ENCODE results near the gene LORICRIN. TPM values are rescaled to one million over a fixed set of nuclear protein-coding genes. Genes with fewer than 3 reads are reported as not detected.
"Not testable (repeated sequence)": the region's sequence is repeated elsewhere in the genome, so short reads cannot be mapped to it uniquely, and the experiment has no call there.

Gene LORICRIN
- polyA plus RNA-seq (2012; ENCODE audit: missing spikeins), result not detected

- DNase-seq (ENCODE audit: insufficient read length) (no peak), FAIRE-seq (no peak)
- TF ChIP-seq TAF1 (IDR thresholded peaks at IDR 0.05; ENCODE audit: borderline replicate concordance, low read depth, low read length) (no peak), POLR2A (IDR thresholded peaks at IDR 0.05; ENCODE audit: low read depth, low read length) (no peak), POLR2AphosphoS5 (IDR thresholded peaks at IDR 0.05; ENCODE audit: low read depth, low read length) (no peak)
Observed at GRCh38 chr1:153259387-153259786, at the start of gene LORICRIN. LORICRIN (plus strand) TSS chr1:153259687; CDS start chr1:153260950, 1,263 bp downstream.

GRCh38 chr1:153210206-153210605 lies 49.3 kb upstream of the LORICRIN start:
- no peak for DNase-seq (ENCODE audit: insufficient read length)
- FAIRE-seq, result no peak
- TF ChIP-seq POLR2A (IDR thresholded peaks at IDR 0.05; ENCODE audit: low read depth, low read length) (no peak), POLR2AphosphoS5 (IDR thresholded peaks at IDR 0.05; ENCODE audit: low read depth, low read length) (no peak)

- no peak for TF ChIP-seq POLR2AphosphoS5 (IDR thresholded peaks at IDR 0.05; ENCODE audit: low read depth, low read length)
- TF ChIP-seq TAF1 (IDR thresholded peaks at IDR 0.05; ENCODE audit: borderline replicate concordance, low read depth, low read length), result no peak
- no peak for TF ChIP-seq POLR2A (IDR thresholded peaks at IDR 0.05; ENCODE audit: low read depth, low read length)
- no peak for DNase-seq (ENCODE audit: insufficient read length)
- no peak for FAIRE-seq
Observed at GRCh38 chr1:153212201-153212600, 47.3 kb upstream of the LORICRIN start.

- TF ChIP-seq POLR2A (IDR thresholded peaks at IDR 0.05; ENCODE audit: low read depth, low read length), result no peak
- TF ChIP-seq POLR2AphosphoS5 (IDR thresholded peaks at IDR 0.05; ENCODE audit: low read depth, low read length), result no peak
- TF ChIP-seq TAF1 (IDR thresholded peaks at IDR 0.05; ENCODE audit: borderline replicate concordance, low read depth, low read length), result no peak
- FAIRE-seq (no peak), DNase-seq (ENCODE audit: insufficient read length) (no peak)
Observed at GRCh38 chr1:153213519-153213918, 46.0 kb upstream of the LORICRIN start.

- TF ChIP-seq POLR2AphosphoS5 (IDR thresholded peaks at IDR 0.05; ENCODE audit: low read depth, low read length) (no peak), POLR2A (IDR thresholded peaks at IDR 0.05; ENCODE audit: low read depth, low read length) (no peak), TAF1 (IDR thresholded peaks at IDR 0.05; ENCODE audit: borderline replicate concordance, low read depth, low read length) (no peak)
- FAIRE-seq (no peak), DNase-seq (ENCODE audit: insufficient read length) (no peak)
Observed at GRCh38 chr1:153217212-153217611, 42.3 kb upstream of the LORICRIN start, which contains the start of gene PRR9. PRR9 (plus strand) TSS chr1:153217584; CDS start chr1:153218145, 561 bp downstream.

- DNase-seq (ENCODE audit: insufficient read length) (no peak), FAIRE-seq (no peak)
- TF ChIP-seq TAF1 (IDR thresholded peaks at IDR 0.05; ENCODE audit: borderline replicate concordance, low read depth, low read length), result no peak
- no peak for TF ChIP-seq POLR2A (IDR thresholded peaks at IDR 0.05; ENCODE audit: low read depth, low read length)
- no peak for TF ChIP-seq POLR2AphosphoS5 (IDR thresholded peaks at IDR 0.05; ENCODE audit: low read depth, low read length)
Observed at GRCh38 chr1:153217744-153218416, 41.6 kb upstream of the LORICRIN start.

GRCh38 chr1:153220606-153221303 lies 38.7 kb upstream of the LORICRIN start:
- FAIRE-seq, result no peak
- DNase-seq (ENCODE audit: insufficient read length), result no peak
- no peak for TF ChIP-seq POLR2A (IDR thresholded peaks at IDR 0.05; ENCODE audit: low read depth, low read length)
- no peak for TF ChIP-seq POLR2AphosphoS5 (IDR thresholded peaks at IDR 0.05; ENCODE audit: low read depth, low read length)
- TF ChIP-seq TAF1 (IDR thresholded peaks at IDR 0.05; ENCODE audit: borderline replicate concordance, low read depth, low read length), result no peak

GRCh38 chr1:153223040-153223891 lies 36.2 kb upstream of the LORICRIN start:
- peak; percentile 99 for FAIRE-seq
- DNase-seq (ENCODE audit: insufficient read length), result not testable (repeated sequence)

GRCh38 chr1:153227810-153228209 lies 31.7 kb upstream of the LORICRIN start:
- FAIRE-seq (no peak), DNase-seq (ENCODE audit: insufficient read length) (no peak)
- TF ChIP-seq POLR2AphosphoS5 (IDR thresholded peaks at IDR 0.05; ENCODE audit: low read depth, low read length) (no peak), POLR2A (IDR thresholded peaks at IDR 0.05; ENCODE audit: low read depth, low read length) (no peak), TAF1 (IDR thresholded peaks at IDR 0.05; ENCODE audit: borderline replicate concordance, low read depth, low read length) (no peak)

- TF ChIP-seq TAF1 (IDR thresholded peaks at IDR 0.05; ENCODE audit: borderline replicate concordance, low read depth, low read length) (no peak), POLR2AphosphoS5 (IDR thresholded peaks at IDR 0.05; ENCODE audit: low read depth, low read length) (no peak), POLR2A (IDR thresholded peaks at IDR 0.05; ENCODE audit: low read depth, low read length) (no peak)
- FAIRE-seq, result no peak
- no peak for DNase-seq (ENCODE audit: insufficient read length)
Observed at GRCh38 chr1:153228491-153228890, 31.0 kb upstream of the LORICRIN start.

GRCh38 chr1:153229076-153229829 lies 30.2 kb upstream of the LORICRIN start:
- FAIRE-seq, result peak; percentile 100
- DNase-seq (ENCODE audit: insufficient read length), result not testable (repeated sequence)
